ENCODE results near the gene TMEM205.
"Not testable (repeated sequence)": the region's sequence is repeated elsewhere in the genome, so short reads cannot be mapped to it uniquely, and the experiment has no call there.

The TMEM205 gene

GRCh38 chr19:11346104-11346940, at the start of gene TMEM205, which contains the start of gene CCDC159:
TMEM205 (minus strand) TSS chr19:11346268; CDS start chr19:11345619, 649 bp downstream.
CCDC159 (plus strand) TSS chr19:11346519; CDS start chr19:11346607, 88 bp downstream.
- peak; percentile 97 to 100 (median 99) for DNase-seq
- intact Hi-C loops (cut with DNase I), result loop anchor here (10.0 kb wide), 1 partner anchor 52 kb away; the partner anchor contains the start of gene TSPAN16

- intact Hi-C loops (cut with DNase I), result no loop called here
- DNase-seq, result no peak
Observed at GRCh38 chr19:11390933-11391680, 45.0 kb upstream of the TMEM205 start.

- DNase-seq, result no peak
- intact Hi-C loops (cut with DNase I), result no loop called here
Observed at GRCh38 chr19:11390359-11390758, 44.3 kb upstream of the TMEM205 start.

- intact Hi-C loops (cut with DNase I), result no loop called here
- no peak for DNase-seq
Observed at GRCh38 chr19:11387162-11388034, 41.3 kb upstream of the TMEM205 start.

GRCh38 chr19:11384778-11385129, 38.7 kb upstream of the TMEM205 start:
- no peak for DNase-seq
- intact Hi-C loops (cut with DNase I), result no loop called here

GRCh38 chr19:11383706-11384048, 37.6 kb upstream of the TMEM205 start:
- DNase-seq, result no peak
- intact Hi-C loops (cut with DNase I), result no loop called here

GRCh38 chr19:11382898-11383705, 37.0 kb upstream of the TMEM205 start:
- intact Hi-C loops (cut with DNase I), result no loop called here
- peak in 13 of 42 donors; percentile 16 to 59 (median 35) for DNase-seq

- intact Hi-C loops (cut with DNase I), result no loop called here
Observed at GRCh38 chr19:11380653-11381537, 34.8 kb upstream of the TMEM205 start.

GRCh38 chr19:11379857-11380350, 33.8 kb upstream of the TMEM205 start:
- DNase-seq, result no peak
- intact Hi-C loops (cut with DNase I), result loop anchor here (5.0 kb wide), 1 partner anchor 57 kb away; the partner anchor contains the start of genes ODAD3 and PRKCSH

More at GRCh38 chr19:11380653-11381537, 34.8 kb upstream of the TMEM205 start:
- peak; percentile 91 to 98 (median 96) for DNase-seq

GRCh38 chr19:11379269-11379845, 33.3 kb upstream of the TMEM205 start:
- not testable (repeated sequence) for DNase-seq
- intact Hi-C loops (cut with DNase I), result loop anchor here (5.0 kb wide), 1 partner anchor 58 kb away; the partner anchor contains the start of genes ODAD3 and PRKCSH

- peak in 36 of 42 donors; percentile 20 to 81 (median 50) for DNase-seq
Observed at GRCh38 chr19:11378319-11379189, 32.5 kb upstream of the TMEM205 start.

GRCh38 chr19:11377756-11378155, 31.7 kb upstream of the TMEM205 start:
- DNase-seq, result no peak
- intact Hi-C loops (cut with DNase I), result loop anchor here (5.0 kb wide), 1 partner anchor 60 kb away; the partner anchor contains the start of genes ODAD3 and PRKCSH

More at GRCh38 chr19:11378319-11379189, 32.5 kb upstream of the TMEM205 start:
- intact Hi-C loops (cut with DNase I), result loop anchor here (5.0 kb wide), 1 partner anchor 59 kb away; the partner anchor contains the start of genes ODAD3 and PRKCSH

GRCh38 chr19:11377237-11377636, 31.2 kb upstream of the TMEM205 start:
- intact Hi-C loops (cut with DNase I), result loop anchor here (5.0 kb wide), 1 partner anchor 60 kb away; the partner anchor contains the start of genes ODAD3 and PRKCSH

GRCh38 chr19:11375143-11375948, 29.3 kb upstream of the TMEM205 start:
- DNase-seq, result peak in 25 of 42 donors; percentile 13 to 53 (median 34)
- intact Hi-C loops (cut with DNase I), result loop anchor here (2.0 to 5.0 kb wide), 2 partner anchors 31 to 62 kb away; partner anchors contain the start of genes ODAD3 and PRKCSH

More at GRCh38 chr19:11377237-11377636, 31.2 kb upstream of the TMEM205 start:
- DNase-seq, result peak in 26 of 42 donors; percentile 22 to 75 (median 48)

All from head of caudate nucleus (tissue), 42 donors.